LHCN-M2 (cell line): ENCODE measurements around the gene KREMEN2. TPM values are rescaled to one million over a fixed set of nuclear protein-coding genes. Genes with fewer than 3 reads are reported as not detected.

Experiments used
- DNase-seq: peaks from one replicate; pipeline ENCODE4 v3.0.0-alpha.2; 2012; ENCODE audit warnings: low read depth
- total RNA-seq: library from RNA; depleted of rRNA; stranded (reverse); fragments of >200 nt; gene quantifications from 2 replicates; pipeline ENCODE4 v1.2.3, GENCODE V29; 2014

KREMEN2 gene
- total RNA-seq, 1 experiment from 2014 or later: 1.7 TPM

DNA sequence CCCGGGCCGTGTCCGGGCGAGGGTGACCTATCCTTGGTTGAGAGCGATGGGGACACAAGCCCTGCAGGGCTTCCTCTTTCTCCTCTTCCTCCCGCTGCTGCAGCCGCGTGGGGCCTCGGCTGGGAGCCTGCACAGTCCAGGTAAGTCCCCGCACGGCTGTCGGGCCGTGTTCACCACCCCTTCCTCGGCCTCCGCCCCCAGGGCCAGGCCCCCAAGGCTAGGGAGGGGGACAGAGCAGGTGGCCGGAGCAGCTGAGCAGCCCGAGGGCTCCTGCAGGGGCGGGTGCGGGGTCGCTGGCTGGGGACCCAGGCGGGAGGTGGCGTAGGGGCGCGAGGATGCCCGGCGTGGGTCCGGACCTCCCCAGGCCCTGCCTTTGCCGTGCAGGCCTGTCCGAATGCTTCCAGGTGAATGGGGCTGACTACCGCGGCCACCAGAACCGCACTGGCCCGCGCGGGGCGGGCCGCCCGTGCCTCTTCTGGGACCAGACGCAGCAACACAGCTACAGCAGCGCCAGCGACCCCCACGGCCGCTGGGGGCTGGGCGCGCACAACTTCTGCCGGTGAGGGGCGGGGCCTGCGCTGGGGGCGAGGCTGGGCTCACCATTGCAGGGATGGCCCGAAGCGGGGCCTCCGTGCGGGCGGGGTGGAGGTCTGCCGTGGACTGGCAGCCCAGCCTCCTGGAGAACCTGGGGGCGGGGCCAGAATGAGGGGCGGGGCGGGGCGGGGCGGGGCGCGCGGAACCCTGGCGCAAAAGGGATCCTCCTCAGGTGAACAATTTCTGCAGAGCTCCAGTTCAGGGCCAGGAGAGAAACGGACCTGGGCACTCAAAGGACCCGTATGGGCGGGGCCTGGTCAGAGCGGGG is 631 bp downstream of the KREMEN2 start:
- no peak for DNase-seq

DNA sequence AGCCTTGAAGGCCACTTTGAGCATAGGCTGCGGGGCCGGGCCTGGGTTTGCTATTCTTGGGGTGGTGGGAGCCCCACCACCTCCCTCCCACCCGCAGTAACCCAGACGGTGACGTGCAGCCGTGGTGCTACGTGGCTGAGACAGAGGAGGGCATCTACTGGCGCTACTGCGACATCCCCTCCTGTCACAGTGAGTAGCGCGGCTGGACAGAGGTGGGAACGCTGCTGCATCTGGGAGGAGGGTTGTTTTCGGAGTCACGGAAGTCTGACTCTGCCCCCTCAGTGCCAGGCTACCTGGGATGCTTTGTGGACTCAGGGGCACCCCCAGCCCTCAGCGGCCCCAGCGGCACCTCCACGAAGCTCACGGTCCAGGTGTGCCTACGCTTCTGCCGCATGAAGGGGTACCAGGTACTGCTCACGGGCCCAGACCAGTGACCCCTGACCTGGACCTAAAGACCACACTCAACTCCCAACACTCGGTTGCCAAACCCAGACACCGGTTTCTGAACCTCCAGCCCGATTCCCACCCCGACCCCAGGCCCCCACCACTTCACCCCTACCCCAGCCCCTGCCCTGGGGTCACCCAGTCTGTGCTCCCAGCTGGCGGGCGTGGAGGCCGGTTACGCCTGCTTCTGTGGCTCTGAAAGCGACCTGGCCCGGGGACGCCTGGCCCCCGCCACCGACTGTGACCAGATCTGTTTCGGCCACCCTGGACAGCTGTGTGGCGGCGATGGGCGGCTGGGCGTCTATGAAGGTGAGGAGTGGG is 2.1 kb downstream of the KREMEN2 start:
- no peak for DNase-seq

DNA sequence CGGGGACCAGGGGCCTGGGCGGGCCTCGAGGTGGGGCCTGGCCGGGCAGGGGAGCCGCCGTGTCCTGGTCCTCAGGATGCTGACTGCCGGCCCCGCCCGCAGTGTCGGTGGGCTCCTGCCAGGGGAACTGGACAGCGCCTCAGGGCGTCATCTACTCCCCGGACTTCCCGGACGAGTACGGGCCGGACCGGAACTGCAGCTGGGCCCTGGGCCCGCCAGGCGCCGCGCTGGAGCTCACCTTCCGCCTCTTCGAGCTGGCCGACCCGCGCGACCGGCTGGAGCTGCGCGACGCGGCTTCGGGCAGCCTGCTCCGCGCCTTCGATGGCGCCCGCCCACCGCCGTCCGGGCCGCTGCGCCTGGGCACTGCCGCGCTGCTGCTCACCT is 2.7 kb downstream of the KREMEN2 start:
- no peak for DNase-seq

DNA sequence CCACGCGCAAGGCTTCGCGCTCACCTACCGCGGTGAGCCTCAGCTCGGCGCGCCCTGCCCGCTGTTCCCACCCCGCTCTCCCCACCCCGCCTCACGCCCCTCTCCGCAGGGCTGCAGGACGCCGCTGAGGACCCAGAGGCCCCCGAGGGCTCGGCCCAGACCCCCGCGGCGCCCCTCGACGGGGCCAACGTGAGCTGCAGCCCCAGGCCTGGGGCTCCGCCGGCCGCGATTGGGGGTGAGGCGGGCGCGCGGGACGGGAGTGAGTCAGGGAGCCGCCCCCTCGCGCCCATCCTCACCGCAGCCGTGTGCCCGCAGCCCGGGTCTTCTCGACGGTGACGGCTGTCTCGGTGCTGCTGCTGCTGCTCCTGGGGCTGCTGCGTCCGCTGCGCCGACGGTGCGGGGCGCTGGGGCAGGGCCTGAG is 3.1 kb downstream of the KREMEN2 start:
- no peak for DNase-seq

DNA sequence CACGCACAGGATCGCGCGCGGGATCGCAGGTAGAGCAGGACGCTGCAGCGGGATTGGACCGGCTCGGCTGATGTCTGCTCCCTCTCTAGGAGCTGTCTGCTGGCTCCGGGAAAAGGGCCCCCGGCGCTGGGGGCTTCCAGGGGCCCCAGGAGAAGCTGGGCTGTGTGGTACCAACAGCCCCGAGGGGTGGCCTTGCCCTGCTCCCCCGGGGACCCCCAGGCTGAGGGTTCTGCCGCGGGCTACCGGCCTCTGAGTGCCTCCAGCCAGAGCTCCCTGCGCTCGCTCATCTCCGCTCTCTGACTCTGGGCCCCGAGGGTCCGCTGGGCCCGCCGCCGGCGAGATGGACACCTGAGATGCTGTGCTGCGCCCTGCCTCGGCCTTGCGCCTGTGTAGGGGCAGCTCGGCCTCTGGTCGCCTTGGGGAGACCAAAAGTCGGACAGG is 3.7 kb downstream of the KREMEN2 start:
- DNase-seq: no peak

DNA sequence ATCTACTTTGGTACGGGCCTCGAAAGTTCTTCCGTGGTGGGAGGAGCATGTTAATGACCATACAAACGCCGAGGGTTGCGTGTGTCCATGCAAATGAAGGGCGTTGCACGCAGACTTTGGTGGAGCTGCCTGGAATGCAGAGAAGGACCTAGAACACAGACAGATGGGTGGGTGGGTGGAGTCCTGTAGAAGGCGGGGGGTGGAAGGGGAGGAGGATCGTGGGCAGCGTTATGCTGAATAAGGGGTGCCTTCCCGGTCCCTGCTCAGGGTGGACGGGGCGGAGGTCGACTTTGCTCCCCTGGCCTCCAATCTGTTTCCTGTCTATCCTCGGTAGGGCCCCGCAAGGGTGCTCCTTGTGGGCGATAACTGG is 4.3 kb downstream of the KREMEN2 start:
- no peak for DNase-seq

DNA sequence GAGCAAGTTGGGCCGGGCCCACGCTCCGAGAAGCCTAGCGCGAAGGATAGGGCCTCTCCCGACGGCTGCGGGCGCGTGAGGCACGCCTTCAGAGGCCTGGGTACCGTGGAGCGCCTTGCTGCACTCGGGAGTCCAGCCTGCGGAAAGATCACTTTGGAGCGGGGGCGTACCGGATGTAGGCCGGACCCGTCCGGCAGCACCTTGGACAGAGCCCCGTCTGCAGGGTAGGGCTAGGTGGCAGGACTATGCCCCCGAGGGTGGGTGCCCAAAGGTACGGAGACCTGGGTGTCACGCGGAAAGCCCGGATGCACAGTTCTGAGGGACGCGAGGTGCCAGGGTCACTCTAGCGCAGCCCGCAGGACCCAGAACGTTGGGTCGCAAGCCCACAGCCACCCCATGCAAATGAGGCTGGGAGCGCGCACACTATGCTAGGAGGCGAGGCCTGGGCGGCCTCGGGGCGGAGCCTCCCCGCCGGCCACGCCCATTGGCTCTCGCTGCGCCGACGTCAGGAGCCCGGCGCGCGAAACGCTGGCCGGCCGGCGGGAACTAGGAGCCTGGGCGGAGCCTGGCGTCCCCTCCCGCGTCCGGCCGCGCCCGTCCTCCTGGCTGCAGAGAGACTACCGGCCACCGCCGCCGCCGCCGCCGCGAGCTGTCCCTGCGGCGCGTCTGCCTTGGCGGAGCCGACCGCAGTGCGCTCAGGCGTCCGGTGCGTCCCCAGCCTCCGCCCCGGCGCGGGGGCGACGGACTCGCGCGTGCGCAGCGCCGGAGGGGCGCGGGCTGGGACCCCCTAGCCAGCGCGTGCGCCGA is 4.9 kb downstream of the KREMEN2 start, which contains the start of gene PAQR4:
PAQR4 (plus strand) TSS at position 611 of the 807 bp plus-strand sequence. CDS start 327 bp downstream, outside the sequence.
- DNase-seq: peak; percentile 80

DNA sequence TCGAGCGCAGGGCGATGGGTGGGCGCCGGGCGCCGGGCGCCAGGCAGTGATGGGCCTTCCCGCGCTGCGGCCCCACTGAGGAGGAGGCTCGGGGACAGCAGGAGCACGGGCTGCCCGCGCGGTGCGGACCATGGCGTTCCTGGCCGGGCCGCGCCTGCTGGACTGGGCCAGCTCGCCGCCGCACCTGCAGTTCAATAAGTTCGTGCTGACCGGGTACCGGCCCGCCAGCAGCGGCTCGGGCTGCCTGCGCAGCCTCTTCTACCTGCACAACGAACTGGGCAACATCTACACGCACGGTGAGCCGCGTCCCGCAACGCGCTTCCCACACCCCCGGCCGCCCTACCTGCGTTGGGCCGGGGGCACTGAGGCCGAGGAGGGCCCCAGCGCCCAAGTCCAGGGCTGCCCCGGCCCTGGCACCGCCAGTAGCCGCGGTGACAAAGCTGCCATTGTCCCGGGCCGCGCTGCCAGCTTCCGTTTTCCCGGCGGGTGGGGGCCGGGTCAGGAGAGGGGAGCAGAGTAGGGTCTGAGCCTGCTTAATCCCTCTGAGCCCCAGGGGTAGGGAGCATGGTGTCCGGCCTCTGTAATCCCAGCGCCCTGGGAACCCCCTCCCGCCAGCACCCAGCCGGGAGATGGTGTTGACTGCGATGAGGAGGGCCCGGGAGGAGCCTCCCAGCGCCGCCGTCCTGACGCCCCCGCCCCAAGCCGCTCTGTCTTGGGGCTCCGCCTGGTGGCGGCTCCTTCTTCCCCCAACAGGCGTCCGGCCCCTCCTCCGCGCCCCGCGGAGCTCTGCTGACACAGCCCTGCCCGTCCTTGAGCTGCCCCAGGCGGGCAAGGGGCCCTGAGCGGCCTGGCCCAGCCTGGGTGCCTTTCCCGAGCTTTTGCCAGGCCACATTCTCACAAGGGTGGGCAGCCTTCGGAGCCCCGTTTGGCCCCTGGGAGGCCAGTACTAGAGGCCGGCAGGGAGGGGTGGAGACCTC is 5.8 kb downstream of the KREMEN2 start:
- DNase-seq: peak; percentile 58

DNA sequence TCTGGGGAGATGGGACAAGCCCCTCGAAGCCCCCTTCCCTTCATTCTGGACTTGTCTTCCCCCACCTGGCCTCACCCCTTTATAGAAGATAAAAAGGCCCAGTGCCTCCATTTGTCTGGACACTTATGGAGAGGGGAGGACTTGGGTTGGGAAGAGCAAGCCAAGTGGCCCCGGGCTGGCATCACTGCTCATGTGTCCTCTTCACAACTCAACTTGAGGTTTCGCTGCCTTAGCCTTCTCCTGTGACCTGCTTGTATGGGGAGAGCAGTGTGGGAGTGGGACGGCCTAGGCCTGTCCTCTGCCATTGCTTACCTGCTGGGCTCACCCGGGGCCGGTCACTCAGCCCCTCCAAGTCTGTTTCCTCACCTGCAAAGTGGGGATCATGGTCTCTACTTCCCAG is 6.5 kb downstream of the KREMEN2 start:
- DNase-seq: no peak

DNA sequence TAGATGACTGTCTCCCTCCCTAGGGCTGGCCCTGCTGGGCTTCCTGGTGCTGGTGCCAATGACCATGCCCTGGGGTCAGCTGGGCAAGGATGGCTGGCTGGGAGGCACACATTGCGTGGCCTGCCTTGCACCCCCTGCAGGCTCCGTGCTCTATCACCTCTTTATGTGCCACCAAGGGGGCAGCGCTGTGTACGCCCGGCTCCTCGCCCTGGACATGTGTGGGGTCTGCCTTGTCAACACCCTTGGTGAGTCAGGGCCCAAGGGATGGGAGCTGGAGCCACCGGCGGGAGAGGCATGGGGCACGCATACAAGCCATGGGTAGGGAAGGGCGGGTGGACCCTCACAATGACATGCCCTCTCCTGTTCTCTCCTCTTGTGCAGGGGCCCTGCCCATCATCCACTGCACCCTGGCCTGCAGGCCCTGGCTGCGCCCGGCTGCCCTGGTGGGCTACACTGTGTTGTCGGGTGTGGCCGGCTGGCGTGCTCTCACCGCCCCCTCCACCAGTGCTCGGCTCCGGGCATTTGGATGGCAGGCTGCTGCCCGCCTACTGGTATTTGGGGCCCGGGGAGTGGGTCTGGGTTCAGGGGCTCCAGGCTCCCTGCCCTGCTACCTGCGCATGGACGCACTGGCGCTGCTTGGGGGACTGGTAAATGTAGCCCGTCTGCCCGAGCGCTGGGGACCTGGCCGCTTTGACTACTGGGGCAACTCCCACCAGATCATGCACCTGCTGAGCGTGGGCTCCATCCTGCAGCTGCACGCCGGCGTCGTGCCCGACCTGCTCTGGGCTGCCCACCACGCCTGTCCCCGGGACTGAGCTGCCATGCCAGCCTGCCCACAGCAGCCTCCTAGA is 7.3 kb downstream of the KREMEN2 start:
- no peak for DNase-seq

DNA sequence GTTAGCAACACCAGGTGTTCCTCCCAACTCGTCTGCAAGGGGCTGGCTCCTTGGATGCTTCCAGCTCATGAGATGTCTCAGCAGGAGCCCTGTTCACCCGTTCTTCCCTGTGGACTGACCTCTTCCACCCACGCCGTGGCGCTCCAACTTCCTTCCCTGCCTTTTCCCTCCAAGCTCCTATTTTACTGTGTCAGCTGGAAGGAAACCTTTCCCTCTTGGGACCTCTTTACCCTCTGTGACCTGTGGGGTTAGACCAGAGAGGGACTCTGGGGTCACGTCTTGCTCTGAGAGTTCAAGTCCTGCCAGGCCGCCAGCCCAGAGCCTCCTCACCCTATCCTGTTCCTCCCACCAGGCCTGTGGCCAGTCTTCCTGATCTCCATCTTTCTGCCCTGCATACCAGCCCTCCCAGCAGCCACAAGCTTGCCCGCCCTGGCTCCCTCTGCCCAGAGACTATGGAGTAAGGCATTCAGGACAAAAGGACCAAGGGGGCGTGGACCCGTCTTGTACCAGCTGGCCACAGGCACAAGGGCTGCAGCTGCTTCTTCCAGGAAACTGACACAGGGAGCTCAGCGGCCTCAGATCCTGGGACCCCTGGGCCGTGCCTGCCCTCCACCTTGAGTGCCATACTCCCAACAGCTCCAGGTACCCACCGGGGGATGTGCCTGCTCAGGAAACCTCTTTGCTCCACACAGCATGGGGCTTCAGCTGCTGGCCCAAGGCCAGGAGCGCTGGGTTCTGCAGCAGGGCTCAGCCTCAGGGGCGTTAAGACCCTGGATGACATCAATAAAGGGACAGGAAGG is 8.1 kb downstream of the KREMEN2 start:
- DNase-seq: peak; percentile 53

DNA sequence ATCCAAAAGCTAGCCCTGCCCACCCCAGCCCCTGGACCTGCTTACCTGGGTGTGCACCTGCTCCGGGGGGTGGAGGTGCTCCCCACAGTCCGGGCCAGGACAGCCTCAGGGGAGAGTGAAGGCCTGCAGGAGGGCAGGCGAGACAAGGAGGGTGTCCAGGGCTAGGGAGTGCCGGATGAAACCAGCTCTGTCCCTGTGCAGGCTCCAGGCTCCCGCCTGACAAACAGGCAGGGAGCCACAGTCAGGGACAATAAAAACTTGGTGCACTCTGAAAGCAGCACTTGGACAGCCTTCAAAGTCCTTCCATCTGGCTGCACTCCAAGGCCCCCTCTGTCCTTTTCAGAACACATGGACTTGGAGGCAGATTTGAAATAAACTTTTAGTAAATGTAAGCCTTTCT is 9.0 kb downstream of the KREMEN2 start:
- DNase-seq: no peak

DNA sequence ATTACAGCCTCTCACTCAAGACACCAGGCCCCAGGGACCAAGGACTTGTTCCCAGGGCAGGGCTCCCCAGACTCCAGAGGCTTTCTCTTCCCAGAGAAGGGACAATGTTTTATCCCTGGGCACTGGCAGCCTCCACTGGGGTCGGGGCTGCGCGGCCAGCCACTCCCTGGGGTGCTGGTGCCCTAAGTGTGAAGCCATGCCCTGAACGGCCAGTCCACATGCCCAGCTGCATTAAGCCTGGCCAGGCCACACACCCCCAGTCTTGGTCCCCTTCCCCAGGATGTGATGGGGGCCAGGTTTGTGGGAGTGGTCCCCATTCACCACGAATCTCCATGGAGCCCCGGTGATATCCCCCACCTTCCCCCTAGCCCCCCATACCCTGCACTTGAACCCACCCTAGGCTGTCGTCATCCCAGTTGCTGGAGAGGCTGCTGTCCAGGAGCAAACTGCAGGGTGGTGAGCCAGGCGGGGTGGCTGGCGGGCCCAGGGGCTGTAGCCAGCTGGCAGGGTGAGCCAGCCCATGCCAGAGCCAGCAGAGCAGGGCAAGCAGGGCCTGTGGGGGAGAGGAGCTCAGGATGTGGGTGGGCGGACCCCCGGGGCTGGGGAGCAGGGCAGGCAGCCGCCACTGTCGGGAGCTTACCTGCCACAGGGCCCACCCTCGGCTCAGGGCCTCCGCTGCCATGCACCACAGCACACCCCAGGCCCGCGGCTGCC is 9.7 kb downstream of the KREMEN2 start:
- no peak for DNase-seq

DNA sequence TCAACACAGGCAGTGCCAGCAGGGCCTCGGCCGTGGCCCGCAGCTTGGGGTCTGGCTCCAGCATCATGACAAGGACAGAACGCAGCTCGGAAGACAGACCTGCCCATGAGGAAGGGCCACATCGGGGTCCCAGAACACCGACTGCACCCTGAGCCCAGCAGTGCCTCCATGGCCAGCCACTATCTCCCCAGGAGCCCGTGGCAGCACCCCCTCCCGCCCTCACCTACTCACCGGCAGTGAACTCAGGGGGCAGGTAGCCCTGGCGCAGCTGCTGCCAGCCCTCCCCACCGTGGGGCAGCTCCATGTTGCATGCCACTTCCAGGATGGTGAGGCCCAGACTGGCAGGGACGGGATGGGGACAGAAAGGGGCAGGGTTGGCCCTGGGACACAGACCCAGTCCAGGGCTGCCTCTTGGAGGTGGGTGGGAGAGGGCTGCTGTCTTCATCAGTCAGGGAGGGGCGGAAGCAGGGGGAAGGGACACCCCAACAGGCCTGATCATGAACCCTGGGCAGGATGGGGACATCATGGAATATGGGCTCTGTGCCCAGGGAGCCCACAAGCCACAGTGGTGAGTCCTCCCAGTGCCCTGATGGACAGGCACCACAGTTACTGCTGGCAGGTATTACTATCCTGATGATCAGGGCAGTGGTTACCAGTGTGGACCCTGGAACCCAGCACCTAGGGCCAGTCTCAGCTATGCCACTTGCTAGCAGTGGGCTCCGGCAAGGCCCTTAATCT is 10.4 kb downstream of the KREMEN2 start:
- no peak for DNase-seq

DNA sequence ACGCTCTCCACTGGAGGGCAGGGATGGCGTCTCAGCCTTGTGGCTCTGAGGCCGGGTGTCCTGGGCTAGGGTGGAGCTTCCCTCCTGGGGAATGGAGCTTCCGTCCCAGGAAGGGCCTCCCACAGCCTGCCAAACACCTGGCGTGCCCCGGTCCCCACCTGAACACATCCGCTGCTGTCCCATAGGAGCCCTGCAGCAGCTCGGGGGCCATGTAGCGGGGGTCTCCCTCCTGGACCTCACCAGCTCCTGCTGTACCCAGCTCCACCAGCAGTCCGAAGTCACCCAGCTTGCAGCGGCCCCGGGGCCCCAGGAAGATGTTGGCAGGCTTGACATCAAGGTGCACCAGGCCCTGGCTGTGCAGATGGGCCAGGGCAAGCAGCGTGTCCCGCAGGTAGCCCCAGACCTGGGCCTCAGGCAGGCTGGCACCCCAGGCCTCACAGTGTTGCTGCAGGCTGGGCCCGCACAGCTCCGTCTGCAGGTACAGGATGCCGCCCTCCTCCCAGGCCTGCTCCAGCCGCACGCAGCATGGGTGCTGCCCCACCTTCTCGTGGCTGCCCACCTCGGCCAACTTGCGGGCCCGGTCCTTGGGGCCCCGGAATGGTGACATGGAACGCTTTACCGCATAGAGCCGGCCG is 11.2 kb downstream of the KREMEN2 start:
- no peak for DNase-seq

DNA sequence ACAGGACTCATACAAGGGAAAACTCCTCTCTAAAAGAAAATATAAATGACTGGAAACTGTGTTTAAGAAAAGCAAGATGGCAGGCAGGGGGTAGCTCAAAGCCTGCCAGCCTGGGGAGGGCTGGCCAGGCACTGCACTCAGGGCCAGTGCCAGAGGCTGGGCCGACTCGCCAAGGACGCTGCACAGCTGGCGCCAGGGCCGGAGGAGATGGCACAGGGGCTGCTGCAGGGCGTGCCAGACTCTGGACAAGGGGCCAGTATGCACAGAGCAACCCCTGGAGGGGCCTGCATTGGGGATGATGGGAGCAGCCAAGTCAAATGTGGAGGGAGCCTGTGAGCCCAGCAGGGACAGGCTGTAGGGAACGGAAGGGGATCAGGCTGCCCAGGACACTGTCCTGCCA is 12.1 kb downstream of the KREMEN2 start:
- no peak for DNase-seq

DNA sequence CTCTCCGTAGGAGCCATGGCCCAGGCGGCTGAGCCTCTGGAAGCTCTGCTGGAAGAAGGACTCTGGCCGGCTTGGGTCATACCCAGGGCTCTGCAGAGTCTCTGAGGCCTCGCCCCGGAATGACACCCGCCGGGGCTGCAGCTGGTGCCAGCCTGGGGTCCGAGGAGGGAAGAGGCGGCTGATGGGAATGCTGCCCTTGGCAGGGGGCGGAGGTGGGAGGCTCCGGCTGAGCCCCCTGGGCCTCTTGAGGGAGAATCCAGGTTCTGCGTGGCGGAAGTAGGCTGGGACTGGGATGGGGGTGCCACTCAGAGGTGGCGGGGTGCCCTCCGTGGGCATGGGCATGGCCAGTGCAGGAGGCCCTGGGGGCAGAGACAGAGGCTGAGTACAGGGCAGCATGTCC is 12.6 kb downstream of the KREMEN2 start:
- DNase-seq: no peak
